GM12864 (cell line): ENCODE measurements around the gene EIF4B.
A peak's percentile ranks its signal among the peaks of the same experiment; 100 is the strongest.

ENCODE experiments used
- DNase-seq: peaks from one replicate; pipeline ENCODE4 v3.0.0-alpha.2; 2011; ENCODE audit warnings: low read depth
- H3K4me3 ChIP-seq: 2 replicates; pipeline ENCODE4 v1.5.1; 2011; ENCODE audit warnings: mild to moderate bottlenecking, low read depth, low read length, control low read depth
- CTCF ChIP-seq: IDR thresholded peaks from 2 replicates; pipeline ENCODE4 v1.5.1; 2011; ENCODE audit warnings: low read depth, mild to moderate bottlenecking, moderate library complexity, low read length, control low read depth, inconsistent platforms; ENCODE audit errors: missing control alignments

Gene EIF4B

GRCh38 chr12:53059434-53060063 is 53.3 kb downstream of the EIF4B start:
- TF ChIP-seq CTCF, result no peak
- no peak overlapping the region for H3K4me3 ChIP-seq
- no peak for DNase-seq

- H3K4me3 ChIP-seq, result no peak overlapping the region
- DNase-seq, result no peak
- no peak for TF ChIP-seq CTCF
Observed at GRCh38 chr12:53060064-53060720, 53.9 kb downstream of the EIF4B start.

GRCh38 chr12:53060721-53061276 is 54.5 kb downstream of the EIF4B start:
- no peak for DNase-seq
- no peak overlapping the region for H3K4me3 ChIP-seq

GRCh38 chr12:53061404-53062010 is 55.3 kb downstream of the EIF4B start:
- TF ChIP-seq CTCF, result peak; percentile 21
- no peak for DNase-seq

More at GRCh38 chr12:53060721-53061276, 54.5 kb downstream of the EIF4B start:
- TF ChIP-seq CTCF, result no peak

GRCh38 chr12:53062011-53062961 is 56.0 kb downstream of the EIF4B start:
- no peak overlapping the region for H3K4me3 ChIP-seq
- TF ChIP-seq CTCF, result no peak
- no peak for DNase-seq

More at GRCh38 chr12:53061404-53062010, 55.3 kb downstream of the EIF4B start:
- H3K4me3 ChIP-seq, result no peak overlapping the region

- no peak overlapping the region for H3K4me3 ChIP-seq
- DNase-seq, result no peak
- no peak for TF ChIP-seq CTCF
Observed at GRCh38 chr12:53062977-53063707, 56.9 kb downstream of the EIF4B start.
